K562 (cell line): ENCODE results near the gene DNAJC8. TPM values are rescaled to one million over a fixed set of nuclear protein-coding genes. Genes with fewer than 3 reads are reported as not detected.

Source experiments
- CREM ChIP-seq: IDR thresholded peaks from 2 replicates; pipeline ENCODE4 v1.6.1; 2014; ENCODE audit warnings: antibody characterized with exemption, low read depth
- DEAF1 ChIP-seq: fragments of 450-650 bp; formaldehyde crosslinking; IDR thresholded peaks from 2 replicates; pipeline ENCODE4 v1.4.0; 2020; ENCODE audit warnings: mild to moderate bottlenecking, moderate library complexity
- EP300 ChIP-seq: IDR thresholded peaks from 2 replicates; pipeline ENCODE4 v1.6.1; 2012; ENCODE audit warnings: low read length, improper control_type of control experiment
- ERF ChIP-seq: fragments of 450-650 bp; formaldehyde crosslinking; IDR thresholded peaks from 2 replicates; pipeline ENCODE4 v1.4.0; 2020; ENCODE audit warnings: mild to moderate bottlenecking, mixed read lengths
- FOXA3 ChIP-seq, 2 experiments: fragments of 450-650 bp in 1 of 2; sonication (generic) in 1 of 2; formaldehyde crosslinking; IDR thresholded peaks in 1 of 2; conservative IDR thresholded peaks in 1 of 2; 2 replicates each; pipeline versions ENCODE4 v1.4.0 to v1.8.0; 2020 to 2022; ENCODE audit warnings: mild to moderate bottlenecking in 2 of 2, missing genetic modification reagents in 1 of 2
- ID3 ChIP-seq, 2 experiments: fragments of 250-450 bp in 1 of 2; fragments of 450-650 bp in 1 of 2; sonication (Bioruptor Pico) in 1 of 2; IDR thresholded peaks; 2 replicates each; pipeline versions ENCODE4 v1.6.1 to v1.8.0; 2016 to 2021; ENCODE audit warnings: mild to moderate bottlenecking in 2 of 2, moderate library complexity in 2 of 2, missing compliant biosample characterization in 1 of 2, missing genetic modification characterization in 1 of 2
- JUN ChIP-seq, 2 experiments: sonication (generic) in 1 of 2; formaldehyde crosslinking in 1 of 2; IDR thresholded peaks; 2 replicates each; pipeline versions ENCODE4 v1.6.1 to v1.8.0; 2012 to 2022; ENCODE audit warnings: borderline replicate concordance in 2 of 2, mild to moderate bottlenecking in 2 of 2, improper control_type of control experiment in 1 of 2, low read depth in 1 of 2, low read length in 1 of 2, missing genetic modification reagents in 1 of 2
- KLF16 ChIP-seq: IDR thresholded peaks from 2 replicates; pipeline ENCODE4 v1.6.1; 2016; ENCODE audit warnings: antibody characterized with exemption
- NCOA4 ChIP-seq: fragments of 450-650 bp; IDR thresholded peaks from 2 replicates; pipeline ENCODE4 v1.6.1; 2018; ENCODE audit warnings: mild to moderate bottlenecking; ENCODE audit not compliant: partially characterized antibody
- POU5F1 ChIP-seq: fragments of 150-350 bp; IDR thresholded peaks from 2 replicates; pipeline ENCODE4 v1.6.1; 2014; ENCODE audit warnings: borderline replicate concordance, low read length, low read depth, mild to moderate bottlenecking; ENCODE audit not compliant: partially characterized antibody
- RAD21 ChIP-seq, 2 experiments: fragments of 250-450 bp in 1 of 2; fragments of 450-650 bp in 1 of 2; sonication (Bioruptor Pico) in 1 of 2; formaldehyde crosslinking in 1 of 2; IDR thresholded peaks in 1 of 2; conservative IDR thresholded peaks in 1 of 2; 2 replicates each; pipeline versions ENCODE4 v1.4.0 to v1.8.0; 2020 to 2022; ENCODE audit warnings: mild to moderate bottlenecking in 2 of 2, moderate library complexity in 1 of 2
- TAL1 ChIP-seq: fragments of 450-650 bp; IDR thresholded peaks from 2 replicates; pipeline ENCODE4 v1.6.1; 2016; ENCODE audit warnings: mild to moderate bottlenecking
- TOE1 ChIP-seq, 2 experiments: fragments of 450-650 bp in 1 of 2; sonication (generic) in 1 of 2; formaldehyde crosslinking in 1 of 2; IDR thresholded peaks; 2 replicates each; pipeline versions ENCODE4 v1.7.1 to v1.8.0; 2016 to 2022; ENCODE audit warnings: borderline replicate concordance in 2 of 2, mild to moderate bottlenecking in 2 of 2, antibody characterized with exemption in 1 of 2, inconsistent platforms in 1 of 2, low read depth in 1 of 2, missing genetic modification reagents in 1 of 2, moderate library complexity in 1 of 2
- VEZF1 ChIP-seq: fragments of 200-800 bp; sonication (Bioruptor generic); IDR thresholded peaks from 2 replicates; pipeline ENCODE4 v1.6.1; 2017; ENCODE audit warnings: missing genetic modification characterization, missing compliant biosample characterization
- XRCC5 ChIP-seq: fragments of 200-400 bp; formaldehyde crosslinking; IDR thresholded peaks from 2 replicates; pipeline ENCODE4 v1.6.1; 2017; ENCODE audit warnings: low read depth, mild to moderate bottlenecking, low read length
- ZNF583 ChIP-seq: fragments of 250-450 bp; sonication (Bioruptor Pico); IDR thresholded peaks from 2 replicates; pipeline ENCODE4 v1.4.0; 2020
- polyA plus RNA-seq, 8 experiments: library from polyadenylated mRNA; depleted of rRNA in 4 of 8; stranded (reverse) in 5 of 8; unstranded in 3 of 8; fragments of >200 nt; fragmentation: Nextera tagmentation in 2 of 8; fragmentation: Illumina TruSeq in 1 of 8; extraction: Ambion mirVana in 2 of 8; extraction: Trizol in 1 of 8; gene quantifications; 2 replicates each; pipeline versions ENCODE4 v1.2.1 to v1.2.3, GENCODE V29; 2011 to 2014; ENCODE audit warnings: inconsistent platforms in 1 of 8, missing spikeins in 1 of 8
- total RNA-seq, 7 experiments: library from RNA; depleted of rRNA in 6 of 7; stranded (reverse); fragments of >200 nt in 6 of 7; fragmentation: Illumina TruSeq in 2 of 7; extraction: Trizol in 2 of 7; gene quantifications; 2 replicates each; pipeline versions ENCODE4 v1.2.1 to v1.2.3, GENCODE V29; 2011 to 2021; ENCODE audit warnings: low replicate concordance in 1 of 7

Gene DNAJC8
- total and polyA plus RNA-seq, 9 of the 15 experiments (the other 6 are each of a cell fraction or from before 2014, with no cell fraction given): 143 to 508 (median 209) TPM

DNA sequence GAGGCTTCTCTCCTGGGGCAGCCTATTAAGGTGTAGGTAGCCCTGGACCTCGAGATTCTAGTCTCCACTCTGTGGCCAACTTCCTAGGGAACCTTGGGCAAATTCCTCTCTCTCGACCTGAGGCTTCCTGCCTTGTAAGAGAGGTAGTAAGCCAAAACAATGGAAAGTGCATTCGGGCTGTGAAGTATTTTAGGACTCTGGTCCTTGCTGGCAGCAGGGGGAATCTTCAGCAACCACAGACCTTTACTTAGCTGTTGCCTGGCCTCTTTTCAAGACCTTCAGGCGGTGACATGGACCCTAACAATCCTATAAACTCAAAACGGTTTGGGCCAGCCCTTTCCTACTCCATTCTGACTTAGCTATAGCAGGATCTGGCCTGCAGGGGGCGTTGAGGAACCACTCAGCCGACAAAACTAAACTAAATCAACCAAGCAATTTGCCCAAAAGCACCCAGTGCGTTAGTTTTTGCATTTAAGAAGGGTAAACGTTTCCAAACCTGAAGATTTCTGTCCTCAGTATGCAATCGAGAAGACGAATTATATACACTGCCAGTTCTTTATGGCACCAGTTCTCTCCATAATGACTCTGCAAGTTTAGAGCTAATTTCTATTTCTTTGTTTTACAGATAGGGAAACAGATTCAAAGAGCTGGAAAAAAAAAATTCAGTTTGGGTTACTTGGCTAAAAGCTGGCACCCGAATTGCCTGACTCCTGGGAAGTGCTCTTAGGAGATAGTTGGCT is 15.6 kb upstream of the DNAJC8 start (continued):
- TF ChIP-seq ERF (CRISPR knock-in tag) (peak; percentile 80; the same call in 1 of the 2 replicates), JUN (IDR thresholded peaks at IDR 0.05; ENCODE audit: borderline replicate concordance, low read depth, low read length) (0 out of 2 replicates have a peak, but pooled peaks have one; percentile 8), JUN (CRISPR knock-in tag; IDR thresholded peaks at IDR 0.05; ENCODE audit: borderline replicate concordance) (no peak), RAD21 (CRISPR knock-in tag; conservative IDR thresholded peaks at IDR 0.05 in 1 of 2, IDR thresholded peaks at IDR 0.05 in 1 of 2) (peak; percentile 92), TAL1 (no peak), FOXA3 (CRISPR knock-in tag; conservative IDR thresholded peaks at IDR 0.05 in 1 of 2, IDR thresholded peaks at IDR 0.05 in 1 of 2) (peak in 1 of 2 experiments; percentile 15; a peak in 1 of 4 replicates), TOE1 (IDR thresholded peaks at IDR 0.05; ENCODE audit: borderline replicate concordance) (no peak), TOE1 (CRISPR knock-in tag; IDR thresholded peaks at IDR 0.05; ENCODE audit: borderline replicate concordance, low read depth) (no peak), ZNF583 (0 out of 2 replicates have a peak, but pooled peaks have one; percentile 53), EP300 (peak; percentile 60), POU5F1 (peak; percentile 33), DEAF1 (CRISPR knock-in tag) (peak; percentile 77), KLF16 (peak; percentile 48; the same call in 1 of the 2 replicates), CREM (peak; percentile 30; the same call in 1 of the 2 replicates), XRCC5 (peak; percentile 65; the same call in 1 of the 2 replicates), NCOA4 (no peak), ID3 (CRISPR knock-in tag; IDR thresholded peaks at IDR 0.05) (no peak), ID3 (tag; IDR thresholded peaks at IDR 0.05) (0 out of 2 replicates have a peak, but pooled peaks have one; percentile 17), VEZF1 (CRISPR knock-in tag) (no peak; the same call in 1 of the 2 replicates)
